ENCODE results near the gene MAP1S. TPM values are rescaled to one million over a fixed set of nuclear protein-coding genes. Genes with fewer than 3 reads are reported as not detected.

Gene MAP1S
- total RNA-seq, 1 experiment from 2014 or later: 17.0 TPM

- DNase-seq (ENCODE audit: low read depth): no peak
These were observed 26.7 kb upstream of the MAP1S start for GRCh38 chr19:17692566-17692965.

- DNase-seq (ENCODE audit: low read depth): no peak
These were observed 24.1 kb upstream of the MAP1S start for GRCh38 chr19:17695198-17695597.

- DNase-seq (ENCODE audit: low read depth): no peak
These were observed 15.3 kb upstream of the MAP1S start for GRCh38 chr19:17703824-17704463.

GRCh38 chr19:17706750-17707181 lies 12.5 kb upstream of the MAP1S start:
- DNase-seq (ENCODE audit: low read depth): peak; percentile 31

GRCh38 chr19:17711851-17712250 lies 7.4 kb upstream of the MAP1S start:
- DNase-seq (ENCODE audit: low read depth): no peak

- DNase-seq (ENCODE audit: low read depth): no peak
These were observed 2.9 kb upstream of the MAP1S start for GRCh38 chr19:17716309-17716929.

GRCh38 chr19:17718550-17718946 lies 732 bp upstream of the MAP1S start:
- no peak for DNase-seq (ENCODE audit: low read depth)

GRCh38 chr19:17719730-17720400 lies 585 bp downstream of the MAP1S start:
- no peak for DNase-seq (ENCODE audit: low read depth)

GRCh38 chr19:17720440-17720839 lies 1.2 kb downstream of the MAP1S start:
- no peak for DNase-seq (ENCODE audit: low read depth)

- no peak for DNase-seq (ENCODE audit: low read depth)
These were observed 1.9 kb downstream of the MAP1S start for GRCh38 chr19:17721111-17721628.

- peak; percentile 41 for DNase-seq (ENCODE audit: low read depth)
These were observed 2.5 kb downstream of the MAP1S start for GRCh38 chr19:17721821-17722220.

- DNase-seq (ENCODE audit: low read depth): no peak
These were observed 3.5 kb downstream of the MAP1S start for GRCh38 chr19:17722655-17723240.

- DNase-seq (ENCODE audit: low read depth): no peak
These were observed 5.4 kb downstream of the MAP1S start for GRCh38 chr19:17724655-17725054.

- no peak for DNase-seq (ENCODE audit: low read depth)
These were observed 6.3 kb downstream of the MAP1S start for GRCh38 chr19:17725422-17726078.

GRCh38 chr19:17726136-17726741 lies 7.0 kb downstream of the MAP1S start:
- no peak for DNase-seq (ENCODE audit: low read depth)

- no peak for DNase-seq (ENCODE audit: low read depth)
These were observed 7.9 kb downstream of the MAP1S start for GRCh38 chr19:17726964-17727773.

- DNase-seq (ENCODE audit: low read depth): no peak
These were observed 8.6 kb downstream of the MAP1S start for GRCh38 chr19:17727843-17728242.

GRCh38 chr19:17733127-17733526 lies 13.8 kb downstream of the MAP1S start:
- no peak for DNase-seq (ENCODE audit: low read depth)

- no peak for DNase-seq (ENCODE audit: low read depth)
These were observed 14.9 kb downstream of the MAP1S start for GRCh38 chr19:17734146-17734545.

GRCh38 chr19:17735410-17735809 lies 16.1 kb downstream of the MAP1S start:
- no peak for DNase-seq (ENCODE audit: low read depth)

GRCh38 chr19:17737690-17738153 lies 18.4 kb downstream of the MAP1S start:
- DNase-seq (ENCODE audit: low read depth): peak; percentile 46
